Measurements from ENCODE around the gene PAK6.

The PAK6 gene

DNA sequence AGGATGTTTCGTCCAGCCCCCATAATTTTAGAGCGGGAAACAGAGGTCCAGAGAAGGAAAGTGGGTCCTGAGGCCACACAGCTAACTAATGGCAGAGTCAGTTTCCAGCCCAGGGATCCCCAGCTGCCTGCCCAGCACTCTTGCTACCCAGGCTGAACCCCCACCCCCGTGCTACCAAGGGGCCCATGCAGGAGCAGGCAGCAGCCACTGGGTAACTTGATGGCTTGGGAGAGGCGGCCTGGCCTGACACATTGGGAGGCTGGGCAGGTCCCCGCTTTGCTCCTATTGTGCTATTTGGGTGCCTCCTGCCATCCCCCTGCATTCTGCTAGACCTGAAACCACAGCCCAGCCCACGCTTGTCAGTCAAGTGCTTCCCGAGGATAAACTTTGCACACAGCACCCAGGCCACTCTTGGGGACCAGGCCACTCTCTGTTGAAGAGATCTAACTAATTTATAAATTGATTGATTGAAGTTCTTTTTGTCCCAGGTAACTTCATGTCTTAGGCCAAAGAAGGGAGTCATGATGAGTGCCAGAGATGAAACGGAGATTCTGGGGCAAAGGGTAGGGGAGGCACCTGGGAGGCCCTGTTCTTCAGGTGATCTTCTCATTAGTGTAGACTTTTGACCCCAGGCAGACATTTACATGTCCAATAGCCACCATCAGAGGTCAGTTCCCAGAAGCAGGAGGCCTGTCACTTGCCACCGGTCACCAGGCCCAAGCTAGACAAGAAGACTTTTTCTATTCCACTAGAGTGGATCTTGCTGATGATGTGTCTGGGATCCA, 7.0 kb downstream of the PAK6 start:
- no peaks in the 10 kb centered on the region for H3K36me3 ChIP-seq (ENCODE audit: insufficient read depth, low read length)
- no peak overlapping the region for H3K9ac ChIP-seq (ENCODE audit: low read length)
- H2AFZ ChIP-seq (ENCODE audit: low read length), result no peak overlapping the region
- no peak overlapping the region for H3K27ac ChIP-seq (ENCODE audit: low read depth, low read length, poor library complexity, severe bottlenecking)
- no peak overlapping the region for H3K4me2 ChIP-seq (ENCODE audit: low read length)
- H3K79me2 ChIP-seq (ENCODE audit: insufficient read depth, low read length), result no peaks in the 10 kb centered on the region
- no peak for TF ChIP-seq EZH2 (IDR thresholded peaks at IDR 0.05; ENCODE audit: borderline replicate concordance, low read length)
- TF ChIP-seq, protein P1, sequence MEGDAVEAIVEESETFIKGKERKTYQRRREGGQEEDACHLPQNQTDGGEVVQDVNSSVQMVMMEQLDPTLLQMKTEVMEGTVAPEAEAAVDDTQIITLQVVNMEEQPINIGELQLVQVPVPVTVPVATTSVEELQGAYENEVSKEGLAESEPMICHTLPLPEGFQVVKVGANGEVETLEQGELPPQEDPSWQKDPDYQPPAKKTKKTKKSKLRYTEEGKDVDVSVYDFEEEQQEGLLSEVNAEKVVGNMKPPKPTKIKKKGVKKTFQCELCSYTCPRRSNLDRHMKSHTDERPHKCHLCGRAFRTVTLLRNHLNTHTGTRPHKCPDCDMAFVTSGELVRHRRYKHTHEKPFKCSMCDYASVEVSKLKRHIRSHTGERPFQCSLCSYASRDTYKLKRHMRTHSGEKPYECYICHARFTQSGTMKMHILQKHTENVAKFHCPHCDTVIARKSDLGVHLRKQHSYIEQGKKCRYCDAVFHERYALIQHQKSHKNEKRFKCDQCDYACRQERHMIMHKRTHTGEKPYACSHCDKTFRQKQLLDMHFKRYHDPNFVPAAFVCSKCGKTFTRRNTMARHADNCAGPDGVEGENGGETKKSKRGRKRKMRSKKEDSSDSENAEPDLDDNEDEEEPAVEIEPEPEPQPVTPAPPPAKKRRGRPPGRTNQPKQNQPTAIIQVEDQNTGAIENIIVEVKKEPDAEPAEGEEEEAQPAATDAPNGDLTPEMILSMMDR (IDR thresholded peaks at IDR 0.05; ENCODE audit: low read length), result no peak
- H4K20me1 ChIP-seq (ENCODE audit: insufficient read depth, low read length), result no peaks in the 10 kb centered on the region
- H3K27me3 ChIP-seq (ENCODE audit: insufficient read depth, low read length), result no peaks in the 10 kb centered on the region; the same call in none of the 2 replicates
- no peak overlapping the region for H3K4me3 ChIP-seq (ENCODE audit: low read depth, low read length, poor library complexity, severe bottlenecking)
- no peaks in the 10 kb centered on the region for H3F3A ChIP-seq (ENCODE audit: insufficient read depth, low read length)
- no peaks in the 10 kb centered on the region for H3K4me1 ChIP-seq (ENCODE audit: insufficient read depth, low read length, severe bottlenecking)
- no peaks in the 10 kb centered on the region for H3K9me3 ChIP-seq (ENCODE audit: low read length)
- H3K9me2 ChIP-seq (ENCODE audit: low read depth, low read length), result no peaks in the 10 kb centered on the region

DNA sequence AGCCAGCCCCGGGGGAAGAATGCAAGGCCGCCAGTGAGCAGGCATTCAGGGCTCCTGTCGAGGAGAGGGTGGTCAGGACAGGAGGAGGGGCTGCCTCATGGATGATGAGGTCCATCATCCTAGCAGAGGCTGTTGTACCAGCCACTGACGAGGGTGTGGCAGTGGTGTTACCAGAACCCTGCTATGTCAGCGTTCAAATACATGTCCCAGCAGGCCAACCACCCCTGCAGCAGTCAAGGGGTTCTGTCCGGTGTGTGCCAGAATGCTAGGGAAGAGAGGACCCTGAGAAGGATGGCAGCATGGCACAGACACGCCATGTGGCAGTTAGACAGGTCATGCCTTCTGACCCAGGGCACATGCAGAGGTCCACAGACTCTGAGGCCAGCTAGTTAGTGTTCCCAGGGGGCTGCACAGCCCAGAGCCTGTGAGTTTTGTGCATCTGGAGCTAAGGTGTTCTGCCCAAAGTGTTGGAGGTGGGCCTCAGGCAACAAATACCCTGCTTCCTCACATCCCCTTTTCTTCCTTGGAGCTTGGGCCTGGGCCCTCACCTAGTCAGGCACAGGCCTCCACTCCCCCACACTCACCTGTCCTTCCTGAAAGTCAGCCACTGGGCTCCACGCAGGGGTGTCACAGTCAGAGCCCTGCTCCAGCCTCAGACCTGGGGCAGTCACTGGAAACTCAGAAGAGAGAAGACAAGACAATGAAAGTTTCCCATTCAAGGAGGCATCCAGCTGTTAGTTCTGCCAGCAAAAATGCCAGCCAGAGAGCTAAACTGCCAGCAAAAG, 7.8 kb downstream of the PAK6 start:
- no peaks in the 10 kb centered on the region; the same call in none of the 2 replicates for H3K27me3 ChIP-seq (ENCODE audit: insufficient read depth, low read length)
- H3K36me3 ChIP-seq (ENCODE audit: insufficient read depth, low read length), result no peaks in the 10 kb centered on the region
- no peaks in the 10 kb centered on the region for H4K20me1 ChIP-seq (ENCODE audit: insufficient read depth, low read length)
- no peak overlapping the region for H3K9ac ChIP-seq (ENCODE audit: low read length)
- no peaks in the 10 kb centered on the region for H3K4me1 ChIP-seq (ENCODE audit: insufficient read depth, low read length, severe bottlenecking)
- TF ChIP-seq, protein P1 (IDR thresholded peaks at IDR 0.05; ENCODE audit: low read length), result no peak
- TF ChIP-seq EZH2 (IDR thresholded peaks at IDR 0.05; ENCODE audit: borderline replicate concordance, low read length), result no peak
- H3K27ac ChIP-seq (ENCODE audit: low read depth, low read length, poor library complexity, severe bottlenecking), result no peak overlapping the region
- no peak overlapping the region for H3K4me2 ChIP-seq (ENCODE audit: low read length)
- H3F3A ChIP-seq (ENCODE audit: insufficient read depth, low read length), result no peaks in the 10 kb centered on the region
- no peaks in the 10 kb centered on the region for H3K9me3 ChIP-seq (ENCODE audit: low read length)
- H3K79me2 ChIP-seq (ENCODE audit: insufficient read depth, low read length), result no peaks in the 10 kb centered on the region
- no peaks in the 10 kb centered on the region for H3K9me2 ChIP-seq (ENCODE audit: low read depth, low read length)
- no peak overlapping the region for H3K4me3 ChIP-seq (ENCODE audit: low read depth, low read length, poor library complexity, severe bottlenecking)
- H2AFZ ChIP-seq (ENCODE audit: low read length), result no peak overlapping the region

DNA sequence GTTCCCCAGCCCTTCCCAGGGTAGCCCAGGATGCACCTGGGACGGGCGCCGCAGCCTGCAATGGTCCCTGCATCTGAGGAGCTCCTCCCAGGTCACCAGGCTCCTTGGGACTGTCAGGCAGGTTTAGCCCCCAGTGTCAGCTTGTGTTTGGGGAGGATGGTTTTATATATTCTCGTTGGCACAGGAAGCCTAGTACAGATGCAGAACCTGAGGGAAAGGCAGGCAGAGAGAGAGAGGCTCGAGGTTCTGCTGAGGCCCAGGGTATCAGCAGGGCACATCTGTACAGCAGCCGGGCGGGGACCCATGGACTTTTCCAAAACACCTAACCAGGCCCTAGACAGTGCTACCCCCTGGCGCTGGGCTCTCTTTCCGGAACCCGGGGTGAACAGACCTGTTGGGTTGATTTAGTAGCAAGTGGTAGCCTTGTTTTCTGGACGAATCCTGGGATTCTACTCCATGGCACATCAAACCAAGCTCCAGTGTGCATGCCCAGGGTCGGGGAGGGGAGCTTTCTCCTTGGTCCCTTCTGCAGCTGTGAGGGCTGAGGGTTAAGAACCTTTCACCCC, 8.6 kb downstream of the PAK6 start:
- TF ChIP-seq, protein P1 (IDR thresholded peaks at IDR 0.05; ENCODE audit: low read length), result no peak
- TF ChIP-seq EZH2 (IDR thresholded peaks at IDR 0.05; ENCODE audit: borderline replicate concordance, low read length), result no peak
- H2AFZ ChIP-seq (ENCODE audit: low read length), result no peak overlapping the region
- no peak overlapping the region for H3K4me3 ChIP-seq (ENCODE audit: low read depth, low read length, poor library complexity, severe bottlenecking)
- H3K9me3 ChIP-seq (ENCODE audit: low read length), result no peaks in the 10 kb centered on the region
- H3K27me3 ChIP-seq (ENCODE audit: insufficient read depth, low read length), result peaks cover 4% of the 10 kb centered on the region
- no peak overlapping the region for H3K9ac ChIP-seq (ENCODE audit: low read length)
- no peaks in the 10 kb centered on the region for H3K9me2 ChIP-seq (ENCODE audit: low read depth, low read length)
- no peaks in the 10 kb centered on the region for H3K36me3 ChIP-seq (ENCODE audit: insufficient read depth, low read length)
- no peaks in the 10 kb centered on the region for H3K79me2 ChIP-seq (ENCODE audit: insufficient read depth, low read length)
- no peak overlapping the region for H3K4me2 ChIP-seq (ENCODE audit: low read length)
- no peaks in the 10 kb centered on the region for H3F3A ChIP-seq (ENCODE audit: insufficient read depth, low read length)
- H3K4me1 ChIP-seq (ENCODE audit: insufficient read depth, low read length, severe bottlenecking), result no peaks in the 10 kb centered on the region
- H3K27ac ChIP-seq (ENCODE audit: low read depth, low read length, poor library complexity, severe bottlenecking), result no peak overlapping the region
- no peaks in the 10 kb centered on the region for H4K20me1 ChIP-seq (ENCODE audit: insufficient read depth, low read length)

Data from OCI-LY1 (cell line).